ENCODE measurements around the gene KRTAP10-2. TPM values are rescaled to one million over a fixed set of nuclear protein-coding genes. Genes with fewer than 3 reads are reported as not detected.

KRTAP10-2 gene
- total and polyA plus RNA-seq, 9 of the 15 experiments (the other 6 are each of a cell fraction or from before 2014, with no cell fraction given): not detected

DNA sequence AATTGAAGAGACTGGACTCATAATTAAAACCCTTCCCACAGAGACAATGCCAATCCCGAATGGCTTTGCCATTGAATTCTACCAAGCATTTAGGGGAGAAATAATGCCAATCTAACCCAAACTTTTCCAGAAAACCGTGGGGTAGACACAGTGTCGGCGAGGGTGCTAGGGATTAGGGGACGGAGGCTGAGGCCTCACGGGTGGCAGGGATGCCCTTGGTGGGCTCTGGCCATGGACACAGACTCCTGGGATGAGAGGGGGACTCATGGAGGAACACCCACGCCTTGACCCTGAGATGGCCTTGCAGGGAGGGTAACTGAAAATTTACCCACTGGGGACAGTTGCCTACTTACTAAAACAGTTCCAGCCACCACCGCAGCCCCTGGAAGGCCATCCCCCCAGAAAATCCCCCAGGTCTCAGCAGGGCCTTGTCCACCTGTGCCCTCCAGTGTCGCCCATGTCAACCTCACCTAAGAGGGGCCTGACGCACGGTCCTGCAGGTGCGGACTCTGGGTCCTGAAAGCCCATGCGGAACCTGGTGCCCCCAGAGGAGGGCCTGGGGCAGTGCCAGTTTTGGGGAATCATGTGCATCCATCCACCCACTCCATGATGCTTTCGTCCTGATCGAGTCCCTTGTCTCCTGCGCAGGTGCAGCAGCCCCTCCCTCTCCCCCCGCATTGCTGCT lies 27.2 kb upstream of the KRTAP10-2 start (continued):
- TF ChIP-seq IRF1 (CRISPR knock-in tag; IDR thresholded peaks at IDR 0.05; ENCODE audit: borderline replicate concordance) (no peak), FIP1L1 (IDR thresholded peaks at IDR 0.05; ENCODE audit: low read depth, low read length, poor library complexity, severe bottlenecking) (no peak), TCF7 (IDR thresholded peaks at IDR 0.05; ENCODE audit: borderline replicate concordance) (no peak), SNIP1 (IDR thresholded peaks at IDR 0.05; ENCODE audit: low read depth) (no peak)

DNA sequence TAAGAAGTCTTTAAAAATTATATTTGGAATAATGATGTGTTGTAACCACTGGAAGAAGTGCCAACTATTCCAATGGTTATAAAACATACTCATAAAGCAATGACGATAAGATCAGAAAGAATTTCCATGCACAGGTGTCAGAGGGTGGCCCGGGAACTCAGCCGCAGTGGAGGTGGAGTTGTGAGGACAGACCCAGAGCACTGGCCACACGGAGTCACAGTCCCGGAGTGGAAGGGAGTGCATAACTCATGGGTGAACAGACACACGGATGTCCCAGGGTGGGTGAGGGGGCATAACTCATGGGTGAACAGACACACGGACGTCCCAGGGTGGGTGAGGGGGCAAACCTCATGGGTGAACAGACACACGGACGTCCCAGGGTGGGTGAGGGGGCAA lies 24.7 kb upstream of the KRTAP10-2 start:
- WGBS (ENCODE audit: insufficient coverage, low coverage, missing lambda C conversion rate): 0% methylated on average over 8 of the region's 10 CpGs
- no peak for FAIRE-seq
- TF ChIP-seq ZNF217 (CRISPR knock-in tag; IDR thresholded peaks at IDR 0.05) (no peak), RFX1 (IDR thresholded peaks at IDR 0.05) (no peak), ZBTB26 (CRISPR knock-in tag; IDR thresholded peaks at IDR 0.05) (no peak), GABPB2 (CRISPR knock-in tag; conservative IDR thresholded peaks at IDR 0.05) (no peak), TEAD4 (IDR thresholded peaks at IDR 0.05; ENCODE audit: low read length) (no peak), TEAD4 (CRISPR knock-in tag; IDR thresholded peaks at IDR 0.05; ENCODE audit: borderline replicate concordance) (no peak), ZNF253 (CRISPR knock-in tag; conservative IDR thresholded peaks at IDR 0.05) (no peak)
- no peaks in the 10 kb centered on the region for H3K9me1 ChIP-seq (ENCODE audit: control insufficient read depth, insufficient read depth, low read length)
- peaks cover 0 to 11% of the 10 kb centered on the region in 2 experiments; a peak in 1 of 5 replicates for H3K4me1 ChIP-seq (replicated peaks in 1 of 2; ENCODE audit: control insufficient read depth in 2 of 2, insufficient read depth in 2 of 2, low read length in 2 of 2)
- H4K20me1 ChIP-seq (replicated peaks; ENCODE audit: control insufficient read depth, insufficient read depth, low read length): no peaks in the 10 kb centered on the region
- intact Hi-C loops (cut with micrococcal nuclease): no loop called here
- H3K9ac ChIP-seq (ENCODE audit: insufficient read depth in 1 of 2, low read depth in 2 of 2, low read length in 2 of 2): no peak overlapping the region
- H2AFZ ChIP-seq (ENCODE audit: low read depth, low read length): no peak overlapping the region
- in situ Hi-C loops (cut with MboI): no loop called here
- H3K9me3 ChIP-seq (replicated peaks; ENCODE audit: control insufficient read depth, insufficient read depth, low read depth, low read length): peaks cover 2% of the 10 kb centered on the region
- no peak overlapping the region for H3K4me2 ChIP-seq (ENCODE audit: insufficient read depth, low read length)
- no peak for DNase-seq (ENCODE audit: extremely low read depth in 1 of 4, low spot score in 3 of 4)
- H3K27ac ChIP-seq (ENCODE audit: extremely low read depth, low read depth, low read length): no peak overlapping the region
- no peaks in the 10 kb centered on the region for H3K36me3 ChIP-seq (ENCODE audit: control insufficient read depth, insufficient read depth, low read length)
- no peaks in the 10 kb centered on the region for H3K79me2 ChIP-seq (ENCODE audit: control insufficient read depth, insufficient read depth, low read length)
- H3K27me3 ChIP-seq (ENCODE audit: control insufficient read depth in 2 of 2, insufficient read depth in 2 of 2, low read length in 2 of 2): peaks cover 20 to 55% of the 10 kb centered on the region in 2 experiments; a peak in 4 of 5 replicates
- CTCF ChIA-PET (ENCODE audit: low intra/inter-chr PET ratio): no interaction called here
- POLR2A ChIA-PET: no interaction called here
- no TSS peak for BruUV-seq (replicated peaks)
- no peak overlapping the region for H3K4me3 ChIP-seq
- ATAC-seq: no peak

Data from K562 (cell line).